GM18858 (cell line): Measurements from ENCODE around the gene NOS1AP.

Experiments
- ATAC-seq: cut with Tn5 transposase; IDR thresholded peaks from one replicate; pipeline ENCODE4 v1.9.1; 2021; ENCODE audit not compliant: unreplicated experiment

Gene NOS1AP

DNA sequence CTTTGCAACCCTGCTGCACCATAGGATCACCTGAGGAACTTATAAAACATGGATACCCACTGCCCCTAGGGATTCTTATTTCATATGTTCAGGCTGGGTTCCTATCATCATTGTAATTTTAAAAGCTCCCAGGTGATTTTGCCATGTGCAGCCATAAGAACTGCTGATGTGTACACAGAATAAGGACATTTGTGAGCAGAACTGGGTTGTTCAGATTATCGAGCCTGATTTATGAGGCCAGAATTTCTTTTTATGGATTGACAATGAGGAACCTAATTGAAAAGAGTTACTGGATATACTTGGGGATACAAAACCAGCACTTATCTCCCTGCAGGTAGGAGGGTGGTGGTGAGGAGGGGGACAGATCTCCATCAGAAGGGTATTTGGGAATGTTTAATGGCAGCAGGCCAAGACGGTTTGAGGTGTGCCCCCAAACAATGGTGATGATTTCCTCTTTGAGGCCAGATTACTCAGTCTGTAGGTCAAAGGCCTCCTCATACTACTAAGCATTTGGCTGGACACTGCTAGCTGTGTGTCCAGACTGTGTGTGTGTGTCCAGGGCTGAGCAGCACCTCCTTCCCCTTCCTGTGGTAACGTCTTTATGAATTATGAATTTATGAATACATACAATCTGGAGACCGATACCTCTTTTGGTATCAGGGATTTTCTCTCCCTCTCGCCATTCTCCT is 18.9 kb downstream of the NOS1AP start:
- ATAC-seq: no peak

DNA sequence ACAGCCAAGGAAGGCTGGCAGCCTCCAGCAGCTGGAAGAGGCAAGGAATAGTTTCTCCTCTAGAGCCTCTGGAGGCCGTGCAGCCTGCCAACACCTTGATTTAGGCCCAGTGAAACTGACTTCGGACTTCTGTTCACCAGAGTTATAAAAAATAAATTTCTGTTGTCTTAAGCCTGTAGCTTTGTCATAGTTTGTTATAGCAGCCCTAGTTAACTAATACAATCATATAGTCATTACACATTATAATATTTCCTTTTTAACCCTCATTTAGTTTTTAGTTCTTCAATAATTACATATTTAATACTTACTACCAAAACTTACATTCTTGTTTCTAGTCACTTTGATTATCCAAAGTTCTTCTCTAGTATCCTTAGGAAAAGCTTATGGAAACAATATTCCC is 20.3 kb downstream of the NOS1AP start:
- no peak for ATAC-seq

DNA sequence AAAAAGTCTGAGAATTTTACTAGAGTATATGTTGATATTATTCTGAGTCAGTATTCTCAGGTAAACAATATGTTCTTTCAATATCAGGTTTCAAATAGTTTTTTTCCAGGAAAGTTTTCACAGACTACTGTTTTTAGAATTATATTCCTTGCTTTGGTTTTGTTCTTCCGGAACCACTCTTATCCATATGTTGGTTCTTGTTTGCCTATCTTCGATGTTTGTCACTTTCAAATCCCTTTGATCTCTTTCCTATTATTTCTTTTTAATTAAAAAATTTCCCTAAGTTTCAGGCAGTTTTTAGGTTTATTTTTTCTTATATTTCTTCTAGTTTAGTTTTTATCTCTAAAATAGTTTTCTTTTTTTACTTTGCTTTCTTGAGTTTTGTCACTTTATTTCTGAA is 20.9 kb downstream of the NOS1AP start:
- ATAC-seq: no peak

DNA sequence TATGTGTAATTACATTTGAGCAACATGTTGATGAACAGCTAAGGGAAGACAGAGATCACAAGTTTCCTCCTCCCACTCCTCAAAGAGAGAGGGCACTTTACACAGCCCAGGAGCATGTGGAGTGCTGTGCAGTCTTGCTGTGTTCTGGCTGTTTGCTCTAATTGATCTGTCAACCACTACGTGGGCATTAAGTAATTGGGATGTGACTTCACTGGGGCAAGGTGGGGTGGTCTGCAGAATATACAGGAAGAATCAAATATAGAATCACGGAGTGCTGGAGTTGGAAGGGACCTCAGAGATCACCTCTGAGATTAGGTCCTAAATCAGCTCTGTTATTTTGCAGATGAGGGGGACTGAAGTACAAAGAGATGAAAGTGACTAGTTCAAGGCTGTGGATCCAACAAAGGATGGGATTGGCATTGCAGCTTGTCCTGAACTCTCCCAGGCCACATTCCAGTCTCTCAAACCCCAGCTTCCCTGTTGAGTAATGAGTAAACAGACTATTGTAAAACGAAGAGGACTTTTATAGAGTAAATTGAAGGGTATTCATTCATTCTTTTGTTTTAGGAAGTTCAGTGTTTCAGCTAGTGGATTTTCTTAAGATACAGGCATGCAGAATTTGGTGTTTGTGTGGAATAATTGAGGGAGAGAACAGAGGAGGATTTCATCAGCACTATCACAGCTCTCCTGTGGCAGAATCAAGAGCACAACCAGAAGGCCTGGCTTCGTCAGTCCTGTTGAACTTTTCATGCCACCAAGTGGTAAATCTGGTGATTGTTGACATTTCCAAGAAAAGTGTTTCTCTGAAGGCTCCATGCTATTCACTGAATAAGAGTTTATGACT is 22.4 kb downstream of the NOS1AP start:
- no peak for ATAC-seq

DNA sequence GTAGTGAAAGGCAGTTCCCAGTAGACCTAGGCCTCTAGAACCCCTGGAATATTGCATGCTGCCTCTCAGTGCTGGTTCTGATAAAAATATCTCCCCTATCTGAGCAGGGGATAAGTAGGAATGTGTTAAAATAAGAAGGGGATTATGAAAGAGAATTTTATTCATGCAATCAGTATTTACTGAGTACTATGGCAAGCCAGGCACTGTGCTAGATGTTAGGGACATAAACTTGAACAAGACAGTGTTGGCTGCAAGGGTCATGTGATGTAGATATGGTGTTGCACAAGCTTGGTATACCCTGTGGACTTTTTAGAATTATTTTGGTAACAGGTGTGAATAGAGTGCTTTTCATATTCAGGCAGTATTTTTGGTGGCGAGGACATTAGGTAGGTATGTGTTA is 23.6 kb downstream of the NOS1AP start:
- ATAC-seq: no peak

DNA sequence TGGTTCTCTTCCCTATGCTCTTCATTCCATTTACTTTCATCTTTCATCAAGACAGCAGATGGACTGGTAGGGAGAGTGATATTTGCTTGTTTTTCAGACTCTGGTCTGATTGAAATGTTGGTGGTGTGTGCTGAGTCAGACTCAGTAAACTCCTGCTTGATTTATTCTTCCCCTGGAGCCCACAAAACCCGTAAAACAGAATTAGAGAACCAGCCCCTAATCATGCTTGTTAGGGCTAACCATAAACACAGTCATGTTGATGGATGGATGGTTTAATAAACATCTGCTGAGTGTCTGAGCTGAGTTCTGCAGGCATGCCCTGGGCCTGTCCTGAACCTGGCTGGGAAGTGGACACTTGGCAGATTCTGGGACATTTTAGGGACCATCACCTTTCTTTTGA is 24.8 kb downstream of the NOS1AP start:
- no peak for ATAC-seq

DNA sequence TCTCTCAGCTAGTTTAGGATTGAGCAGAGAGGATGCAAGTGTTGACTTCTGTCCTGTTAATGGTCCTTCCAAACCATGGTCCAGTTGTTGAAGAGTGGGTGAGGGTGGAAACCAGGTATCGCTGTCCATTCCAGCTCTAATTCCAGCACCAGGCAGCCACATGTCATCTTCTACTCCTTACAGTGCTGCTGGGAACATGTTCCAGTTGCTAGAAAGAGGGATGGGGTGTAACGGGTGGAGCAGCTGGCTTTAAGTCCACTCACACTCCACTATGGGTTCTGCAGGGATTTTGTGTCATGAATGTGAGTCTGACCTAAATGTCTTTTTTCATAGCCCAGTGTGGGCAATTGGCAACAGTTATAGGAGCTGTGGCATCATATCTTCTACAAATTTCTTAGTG is 25.2 kb downstream of the NOS1AP start:
- ATAC-seq: no peak

DNA sequence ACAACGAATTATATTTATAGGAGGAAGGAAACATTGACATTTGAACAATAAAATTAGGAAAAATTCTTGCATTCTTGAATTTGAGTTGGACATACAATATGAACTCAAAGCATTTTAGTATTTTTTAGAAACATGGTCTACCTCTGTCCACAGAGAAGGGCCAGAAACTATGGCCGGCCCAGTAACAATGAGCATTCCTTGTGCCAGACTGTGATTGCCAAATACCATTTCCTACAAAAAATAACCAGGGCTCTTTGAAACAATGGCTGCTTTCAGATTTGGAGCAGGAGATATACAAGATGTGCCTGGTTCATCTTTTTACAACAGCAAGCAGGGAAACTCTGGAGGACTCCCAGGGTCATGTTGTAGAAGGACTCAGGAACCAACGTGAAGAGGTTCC is 38.4 kb downstream of the NOS1AP start:
- ATAC-seq: no peak

DNA sequence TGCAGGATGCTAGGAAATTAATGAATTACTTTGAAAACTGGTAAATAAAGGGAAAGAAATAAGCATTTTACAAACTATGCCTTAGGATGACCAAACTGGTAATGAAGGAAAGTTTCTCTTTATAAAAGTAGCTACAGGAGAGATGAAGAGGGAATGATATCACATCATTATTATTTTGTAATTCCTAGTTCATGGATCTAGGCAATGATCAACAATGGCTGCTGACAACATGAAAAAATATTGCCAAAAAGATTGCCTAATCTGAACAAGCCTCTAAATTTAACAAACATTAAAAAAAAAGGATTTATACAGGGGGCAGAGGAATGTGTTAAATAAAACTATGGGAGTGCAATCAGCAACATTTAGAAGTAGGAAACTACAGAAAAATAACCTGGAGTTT is 38.9 kb downstream of the NOS1AP start:
- ATAC-seq: no peak

DNA sequence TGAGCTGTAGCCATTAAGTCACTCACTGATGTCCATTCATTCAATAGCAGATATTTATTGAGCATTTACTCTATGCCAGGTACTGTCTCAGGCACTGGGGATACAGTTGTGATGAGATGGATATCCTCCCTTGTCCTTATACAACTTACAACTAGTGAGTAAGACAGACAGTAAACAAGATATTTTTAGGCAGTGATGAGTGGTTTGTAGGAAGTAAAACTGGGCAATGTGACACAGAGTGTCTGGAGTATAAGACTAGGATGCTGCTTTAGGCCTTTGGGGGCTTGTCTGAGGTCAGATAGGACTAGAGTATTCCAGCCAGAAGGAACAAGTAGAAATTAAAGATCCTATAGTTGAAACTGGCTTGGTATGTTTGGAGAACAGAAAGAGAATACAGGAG is 41.4 kb downstream of the NOS1AP start:
- ATAC-seq: no peak

DNA sequence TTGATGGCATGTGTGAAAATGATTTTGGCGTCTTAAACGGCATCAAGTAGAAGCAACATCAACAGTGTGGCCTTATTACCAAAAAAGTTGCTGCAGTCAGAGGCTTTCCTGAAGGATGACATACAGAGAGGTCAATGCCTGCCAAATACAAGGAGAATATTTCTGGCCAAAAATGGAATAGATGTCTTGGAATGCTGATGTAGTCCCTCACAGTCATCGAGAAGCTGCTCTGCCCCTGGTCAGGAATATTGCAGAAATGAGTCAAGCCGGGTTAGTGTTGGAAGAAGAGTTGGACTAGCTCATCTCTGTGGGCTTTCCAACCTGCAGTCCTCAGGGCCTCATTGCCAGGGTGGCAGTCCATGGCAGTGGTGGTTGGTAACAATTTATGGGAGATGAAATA is 42.1 kb downstream of the NOS1AP start:
- ATAC-seq: no peak

DNA sequence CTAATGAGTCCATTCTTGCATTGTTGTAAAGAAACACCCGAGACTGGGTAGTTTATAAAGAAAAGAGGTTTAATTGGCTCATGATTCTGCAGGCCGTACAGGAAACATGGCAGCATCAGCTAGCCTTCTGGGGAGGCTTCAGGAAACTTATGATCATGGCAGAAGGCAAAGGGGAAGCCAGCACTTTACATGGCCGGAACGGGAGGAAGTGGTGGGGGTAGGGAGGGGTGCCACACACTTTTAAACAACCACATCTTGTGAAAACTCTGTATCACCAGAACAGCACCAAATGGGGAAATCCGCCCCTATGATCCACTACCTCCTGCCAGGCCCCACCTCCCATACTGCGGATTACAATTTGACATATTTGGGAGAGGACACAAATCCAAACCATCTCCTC is 43.9 kb downstream of the NOS1AP start:
- ATAC-seq: no peak

DNA sequence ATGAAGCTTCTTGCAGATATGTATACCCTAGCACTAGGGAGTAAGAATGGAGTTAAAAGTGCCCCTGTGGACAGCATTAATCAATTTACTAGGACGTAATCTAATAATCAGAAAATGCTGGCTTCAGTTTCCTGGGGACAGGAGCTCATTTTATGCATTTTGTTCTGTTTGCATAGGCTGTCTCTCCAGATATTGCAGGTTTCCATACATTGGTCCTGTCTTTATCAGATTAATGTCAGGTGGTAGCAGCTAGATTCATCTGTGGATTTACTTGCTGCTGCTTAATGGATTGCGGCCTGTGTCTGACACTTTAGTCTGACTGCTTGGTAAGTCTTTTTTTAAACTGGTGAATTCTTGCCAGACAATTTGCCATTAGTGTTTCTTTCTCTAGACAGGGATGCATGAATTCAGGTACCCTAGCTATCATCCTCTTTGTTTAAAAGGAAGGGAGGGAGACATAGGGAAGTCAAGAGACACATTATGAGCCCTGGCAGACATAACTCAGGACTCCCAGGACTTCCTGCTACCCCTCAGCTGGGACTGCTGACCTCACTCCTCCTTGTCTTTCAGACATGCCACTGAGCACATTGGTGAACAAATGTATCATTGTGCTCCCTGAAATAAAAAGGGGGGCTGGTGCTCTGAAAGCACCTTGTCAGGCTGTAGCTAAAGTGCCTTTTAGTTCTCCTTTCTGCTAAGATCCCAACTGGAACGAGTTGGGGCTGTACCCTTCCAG is 47.7 kb downstream of the NOS1AP start:
- ATAC-seq: no peak

DNA sequence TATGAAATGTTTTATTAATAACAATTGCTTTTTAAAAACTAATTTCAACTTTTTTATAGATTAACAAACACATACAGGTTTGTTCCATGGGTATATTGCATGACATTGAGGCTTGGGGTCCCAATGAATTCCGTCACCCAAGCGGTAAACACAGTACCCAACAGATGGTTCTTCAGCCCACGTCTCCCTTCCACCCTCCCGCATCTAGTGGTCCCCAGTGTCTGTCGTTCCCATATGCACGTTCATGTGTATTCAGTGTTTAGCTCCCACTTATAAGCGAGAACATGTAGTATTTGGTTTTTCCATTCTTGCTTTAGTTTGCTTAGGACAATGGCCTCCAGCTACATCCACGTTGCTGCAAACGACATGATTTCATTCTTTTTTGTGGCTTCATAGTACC is 48.6 kb downstream of the NOS1AP start:
- ATAC-seq: no peak

DNA sequence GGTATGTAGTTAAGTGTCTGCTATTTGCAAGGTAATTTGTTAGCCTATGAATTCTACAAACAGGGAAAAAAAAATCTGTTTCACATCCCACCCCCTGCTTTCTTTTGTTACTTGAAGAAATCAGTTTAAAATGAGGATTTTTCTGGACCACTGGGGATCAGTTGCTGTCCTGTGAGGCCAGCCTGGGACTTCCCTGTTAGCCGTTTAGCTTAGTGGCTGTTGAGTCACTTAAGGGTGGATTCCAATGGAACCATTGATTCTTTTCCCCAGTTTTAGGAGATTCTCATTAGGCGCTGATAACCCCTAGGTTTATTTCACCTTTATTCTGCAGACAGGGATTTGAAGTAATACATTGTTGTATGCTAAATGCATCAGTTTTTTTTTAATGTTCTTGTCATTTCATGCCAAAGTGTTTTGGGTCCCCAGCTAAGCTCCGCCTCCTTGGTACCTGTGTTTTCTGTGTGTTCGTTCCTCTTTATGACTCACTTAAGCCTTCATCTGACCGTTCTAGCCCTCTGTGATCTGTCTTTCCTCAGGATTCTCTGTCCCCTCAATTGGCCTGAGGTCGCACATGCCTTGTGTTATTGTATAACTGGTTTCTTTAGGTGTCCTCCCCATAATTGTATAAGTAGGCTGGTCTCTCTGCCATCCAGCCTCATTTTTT is 59.3 kb downstream of the NOS1AP start:
- ATAC-seq: no peak

DNA sequence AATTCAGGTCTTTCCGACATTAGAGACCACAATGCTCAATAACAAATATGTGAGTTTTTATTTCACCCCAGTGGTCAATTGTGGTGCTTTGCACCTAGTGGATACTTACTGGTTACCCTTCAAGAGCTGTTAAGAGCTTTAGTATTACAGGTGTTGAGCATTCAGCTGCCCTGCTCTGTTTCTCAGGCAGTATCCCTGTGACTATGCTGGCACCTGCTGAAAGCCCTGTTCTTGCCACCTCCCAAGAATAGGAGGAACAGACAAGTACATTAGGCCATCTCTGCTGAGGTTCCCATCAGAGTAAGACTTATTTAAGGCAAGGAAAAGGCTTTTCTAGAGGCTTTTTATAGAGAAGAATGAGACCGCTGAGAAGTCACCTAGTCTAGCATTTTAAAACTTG is 60.8 kb downstream of the NOS1AP start:
- ATAC-seq: no peak

DNA sequence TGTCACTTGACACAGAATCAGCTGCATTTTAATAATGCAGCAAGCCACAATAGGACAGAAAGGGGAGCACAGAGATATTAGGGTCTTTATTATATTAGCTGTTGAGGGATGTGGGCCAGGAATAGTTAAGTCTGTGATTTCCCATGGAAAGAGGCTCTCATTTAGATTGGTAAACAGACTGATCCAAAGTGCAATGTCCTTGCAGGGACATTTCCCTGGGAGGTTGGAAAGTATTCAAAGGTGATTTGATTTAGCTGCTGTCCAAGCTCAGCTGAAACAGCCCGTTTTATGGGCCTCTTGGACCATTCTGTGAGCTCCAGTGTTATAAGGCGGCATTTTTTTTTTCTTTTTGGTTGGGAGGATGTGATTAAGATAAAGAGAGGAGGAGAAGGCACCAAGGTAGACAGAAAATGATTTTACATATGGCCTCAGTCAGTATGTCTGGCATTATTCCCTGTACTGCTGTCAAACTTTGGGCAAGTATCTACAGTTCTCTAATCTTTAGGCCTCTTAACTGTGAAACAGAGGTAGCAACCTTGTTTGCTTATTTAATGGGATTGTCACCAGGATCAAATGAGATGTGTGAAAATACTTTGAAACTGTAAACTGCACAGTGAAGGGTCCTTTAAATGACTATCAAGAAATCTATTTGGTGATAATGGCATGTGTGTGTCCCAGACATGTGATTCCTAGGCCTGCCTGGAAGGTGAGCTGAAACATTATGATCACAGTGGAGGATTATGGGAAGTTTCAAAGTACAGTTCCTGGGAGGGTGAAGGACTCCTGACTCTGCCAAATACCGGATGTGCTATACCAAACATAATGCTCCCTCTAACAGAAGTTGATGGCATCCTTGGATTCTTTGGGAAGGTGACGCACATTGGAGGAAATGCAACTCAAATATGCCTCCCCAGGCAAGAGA is 62.2 kb downstream of the NOS1AP start:
- ATAC-seq: no peak

DNA sequence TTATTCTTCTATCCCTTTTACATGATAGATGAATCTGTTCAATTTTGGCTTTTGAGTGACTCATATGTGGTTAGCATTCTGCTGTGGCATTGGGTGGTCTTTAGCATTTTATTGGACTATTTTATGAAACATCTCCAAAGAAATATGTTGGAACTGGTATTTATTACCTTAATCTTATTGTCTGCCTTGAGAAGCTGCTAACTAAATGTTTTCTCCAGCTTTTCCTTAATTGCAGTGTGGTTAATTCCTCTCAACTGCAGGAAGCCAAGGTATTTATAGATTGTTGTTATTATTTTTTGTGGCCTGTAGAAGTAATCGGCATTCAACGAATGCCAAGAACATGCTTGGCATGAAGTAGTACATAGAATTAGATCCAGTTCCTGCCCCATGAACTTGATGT is 64.1 kb downstream of the NOS1AP start:
- no peak for ATAC-seq

DNA sequence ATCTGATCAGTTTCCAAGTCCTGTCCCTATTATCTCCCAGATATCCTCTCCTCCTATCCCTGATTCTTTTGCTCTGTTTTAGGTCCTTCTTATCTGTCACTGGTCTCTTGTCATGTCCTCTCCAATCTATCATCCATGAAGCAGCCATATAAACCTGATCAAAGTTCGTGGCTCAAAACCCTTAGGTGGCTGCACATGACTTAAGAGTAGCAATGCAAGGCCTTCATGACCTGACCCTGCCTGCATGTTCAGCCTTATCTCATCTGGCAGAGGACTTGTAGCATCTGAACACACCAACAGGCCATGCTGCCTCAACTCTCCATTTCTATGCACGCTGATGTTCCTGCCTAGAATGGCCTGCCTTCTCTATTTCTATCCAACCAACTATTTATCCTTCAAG is 65.2 kb downstream of the NOS1AP start:
- ATAC-seq: no peak

DNA sequence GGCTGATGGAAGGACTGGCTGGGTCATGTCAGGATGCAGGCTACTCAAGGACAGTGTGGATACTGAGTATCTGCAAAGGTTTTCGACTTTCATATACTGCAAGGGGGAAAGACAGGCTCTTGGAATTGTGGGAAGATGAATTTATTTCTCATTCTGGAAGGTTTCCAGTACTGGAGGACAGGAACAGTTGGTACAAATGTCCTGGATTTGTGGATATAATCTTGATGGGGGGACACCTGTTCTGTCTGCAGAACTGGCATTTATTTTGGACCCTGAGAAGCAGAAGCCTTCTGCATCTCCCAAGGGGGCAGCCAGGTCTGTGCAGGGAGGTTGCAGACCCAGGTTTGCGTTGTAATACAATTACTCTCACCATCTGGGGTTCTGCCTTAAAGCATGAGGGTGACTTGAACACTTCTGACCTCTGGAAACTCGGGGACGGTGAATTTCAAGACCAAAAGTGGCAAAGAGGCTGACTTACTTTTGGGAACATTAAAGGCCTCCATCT is 65.8 kb downstream of the NOS1AP start:
- no peak for ATAC-seq
